ENCODE results near the gene PPP1R12B. TPM values are rescaled to one million over a fixed set of nuclear protein-coding genes. Genes with fewer than 3 reads are reported as not detected.
A peak's percentile ranks its signal among the peaks of the same experiment; 100 is the strongest.

PPP1R12B gene
- total and polyA plus RNA-seq, 2 donors (not counting 1 experiment from before 2014, with no cell fraction given), result 13.4 to 21.7 TPM

DNA sequence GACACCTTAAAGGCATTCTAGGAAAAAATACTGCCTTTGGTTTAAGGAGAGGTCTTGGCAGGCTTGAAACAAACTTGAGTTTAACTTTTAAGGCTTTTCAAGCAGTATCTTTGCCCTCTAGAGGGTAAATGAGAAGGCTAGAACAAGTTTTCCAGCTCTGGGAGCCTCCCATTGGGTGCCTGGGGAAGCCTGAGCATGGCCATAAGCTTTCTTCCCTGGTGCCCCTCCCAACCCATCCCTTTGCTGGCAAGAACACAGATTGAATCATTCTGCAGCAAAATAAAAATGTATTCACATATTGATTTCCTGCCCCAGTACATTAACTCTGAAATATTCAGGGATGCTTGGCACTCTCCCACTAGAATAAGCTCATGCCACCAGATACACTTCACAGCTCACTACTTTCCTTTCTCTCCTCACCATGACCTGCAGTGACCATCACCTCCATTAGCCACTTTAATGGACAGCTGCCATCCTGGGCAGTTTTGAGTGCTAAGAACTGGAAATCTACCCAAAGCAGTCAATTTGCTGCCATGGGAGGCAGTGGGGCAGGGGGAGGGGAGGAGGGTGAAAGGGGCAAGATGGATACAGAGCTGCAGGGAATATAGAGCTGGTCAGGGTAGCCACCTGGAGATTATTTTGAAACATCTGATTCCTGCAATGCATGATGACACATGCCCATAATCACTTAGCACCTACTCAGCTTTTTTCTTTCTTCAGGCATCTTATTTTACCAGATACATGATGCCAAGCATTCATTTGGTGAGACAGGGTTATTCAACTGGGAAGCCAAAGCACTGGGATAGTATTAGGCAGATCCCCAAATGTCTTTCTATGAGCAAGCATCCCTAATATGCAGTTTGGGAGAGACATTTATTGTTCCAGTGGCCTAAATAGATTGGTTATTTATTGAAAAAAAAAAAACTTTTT, 221.2 kb downstream of the PPP1R12B start:
- Histone ChIP-seq H3K9me3 (ENCODE audit: control insufficient read depth, insufficient read depth, low read depth, low read length) (no peaks in the 10 kb centered on the region), H3K36me3 (ENCODE audit: control insufficient read depth, insufficient read depth, low read length) (no peaks in the 10 kb centered on the region), H3K4me3 (replicated peaks in 1 of 4; ENCODE audit: control extremely low read depth in 1 of 4, insufficient read depth in 1 of 4, low read depth in 3 of 4, low read length in 4 of 4) (no peak overlapping the region), H2AFZ (ENCODE audit: low read length) (no peak overlapping the region), H3K9ac (ENCODE audit: insufficient read depth, low read length) (no peak overlapping the region), H3K27me3 (ENCODE audit: control insufficient read depth, insufficient read depth, low read length) (no peaks in the 10 kb centered on the region), H3K79me2 (ENCODE audit: control insufficient read depth, insufficient read depth, low read length) (no peaks in the 10 kb centered on the region), H4K20me1 (ENCODE audit: control insufficient read depth, extremely low read depth, insufficient read depth, low read length) (no peaks in the 10 kb centered on the region), H3K4me1 (ENCODE audit: control insufficient read depth, extremely low read depth, insufficient read depth, low read length) (peaks cover 21% of the 10 kb centered on the region), H3K4me2 (ENCODE audit: extremely low read depth, insufficient read depth, low read length) (no peak overlapping the region), H3K27ac (ENCODE audit: insufficient read depth, low read length) (no peak overlapping the region)
- TF ChIP-seq EZH2 (IDR thresholded peaks at IDR 0.05; ENCODE audit: low read length, missing control alignments) (no peak), CTCF (conservative IDR thresholded peaks at IDR 0.05 in 1 of 2, IDR thresholded peaks at IDR 0.05 in 1 of 2; ENCODE audit: low read depth in 1 of 2, low read length in 2 of 2) (no peak)
- no peak for DNase-seq (ENCODE audit: low read depth in 2 of 2)

GRCh38 chr1:202571719-202572339, 223.3 kb downstream of the PPP1R12B start:
- Histone ChIP-seq H3K9me3 (ENCODE audit: control insufficient read depth, insufficient read depth, low read depth, low read length) (no peaks in the 10 kb centered on the region), H3K36me3 (ENCODE audit: control insufficient read depth, insufficient read depth, low read length) (no peaks in the 10 kb centered on the region), H3K4me3 (replicated peaks in 1 of 4; ENCODE audit: control extremely low read depth in 1 of 4, insufficient read depth in 1 of 4, low read depth in 3 of 4, low read length in 4 of 4) (no peak overlapping the region), H3K27ac (ENCODE audit: insufficient read depth, low read length) (no peak overlapping the region), H3K79me2 (ENCODE audit: control insufficient read depth, insufficient read depth, low read length) (no peaks in the 10 kb centered on the region), H3K27me3 (ENCODE audit: control insufficient read depth, insufficient read depth, low read length) (no peaks in the 10 kb centered on the region), H4K20me1 (ENCODE audit: control insufficient read depth, extremely low read depth, insufficient read depth, low read length) (no peaks in the 10 kb centered on the region), H3K9ac (ENCODE audit: insufficient read depth, low read length) (no peak overlapping the region), H3K4me1 (ENCODE audit: control insufficient read depth, extremely low read depth, insufficient read depth, low read length) (peaks cover 30% of the 10 kb centered on the region), H2AFZ (ENCODE audit: low read length) (no peak overlapping the region), H3K4me2 (ENCODE audit: extremely low read depth, insufficient read depth, low read length) (no peak overlapping the region)
- TF ChIP-seq EZH2 (IDR thresholded peaks at IDR 0.05; ENCODE audit: low read length, missing control alignments) (no peak), CTCF (conservative IDR thresholded peaks at IDR 0.05 in 1 of 2, IDR thresholded peaks at IDR 0.05 in 1 of 2; ENCODE audit: low read depth in 1 of 2, low read length in 2 of 2) (peak; percentile 89 to 97)
- peak; percentile 41 to 71 for DNase-seq (ENCODE audit: low read depth in 2 of 2)

GRCh38 chr1:202572867-202573266, 224.4 kb downstream of the PPP1R12B start:
- no peak overlapping the region for H3K27ac ChIP-seq (ENCODE audit: insufficient read depth, low read length)

More at GRCh38 chr1:202572867-202573266, 224.4 kb downstream of the PPP1R12B start:
- DNase-seq (ENCODE audit: low read depth in 2 of 2), result no peak
- Histone ChIP-seq H3K4me1 (ENCODE audit: control insufficient read depth, extremely low read depth, insufficient read depth, low read length) (peaks cover 35% of the 10 kb centered on the region), H3K27me3 (ENCODE audit: control insufficient read depth, insufficient read depth, low read length) (no peaks in the 10 kb centered on the region), H4K20me1 (ENCODE audit: control insufficient read depth, extremely low read depth, insufficient read depth, low read length) (no peaks in the 10 kb centered on the region), H3K79me2 (ENCODE audit: control insufficient read depth, insufficient read depth, low read length) (no peaks in the 10 kb centered on the region), H3K36me3 (ENCODE audit: control insufficient read depth, insufficient read depth, low read length) (no peaks in the 10 kb centered on the region), H3K4me2 (ENCODE audit: extremely low read depth, insufficient read depth, low read length) (no peak overlapping the region), H3K9ac (ENCODE audit: insufficient read depth, low read length) (no peak overlapping the region), H3K9me3 (ENCODE audit: control insufficient read depth, insufficient read depth, low read depth, low read length) (no peaks in the 10 kb centered on the region), H3K4me3 (replicated peaks in 1 of 4; ENCODE audit: control extremely low read depth in 1 of 4, insufficient read depth in 1 of 4, low read depth in 3 of 4, low read length in 4 of 4) (no peak overlapping the region), H2AFZ (ENCODE audit: low read length) (no peak overlapping the region)
- no peak for TF ChIP-seq EZH2 (IDR thresholded peaks at IDR 0.05; ENCODE audit: low read length, missing control alignments)
- no peak for TF ChIP-seq CTCF (conservative IDR thresholded peaks at IDR 0.05 in 1 of 2, IDR thresholded peaks at IDR 0.05 in 1 of 2; ENCODE audit: low read depth in 1 of 2, low read length in 2 of 2)
